Suppressor macrophage treated with lipopolysaccharide for 1 hour (primary cell): Measurements from ENCODE around the gene COG4.
A peak's percentile ranks its signal among the peaks of the same experiment; 100 is the strongest.
"Not testable (repeated sequence)": the region's sequence is repeated elsewhere in the genome, so short reads cannot be mapped to it uniquely, and the experiment has no call there.

Experiments used
- DNase-seq, 3 donors: peaks; one replicate each; pipeline ENCODE4 v3.0.0-alpha.2; 2020 to 2022

Gene COG4

DNA sequence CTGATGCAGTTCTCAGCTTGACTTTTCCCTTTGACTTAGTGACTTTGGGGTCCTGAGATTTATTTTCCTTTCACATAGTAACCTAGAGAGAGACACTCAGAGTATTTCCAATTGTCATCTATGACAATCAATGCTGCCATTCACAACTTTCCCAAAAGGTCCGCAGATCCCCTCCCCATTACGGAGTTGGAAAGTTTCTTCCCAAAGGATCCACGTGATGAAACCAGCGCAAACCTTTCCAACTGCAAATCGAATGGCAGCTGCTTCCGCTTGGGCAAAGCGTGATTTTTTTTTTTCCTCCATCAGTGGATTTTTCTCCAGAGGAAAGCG, 69.5 kb downstream of the COG4 start:
- DNase-seq, result no peak

DNA sequence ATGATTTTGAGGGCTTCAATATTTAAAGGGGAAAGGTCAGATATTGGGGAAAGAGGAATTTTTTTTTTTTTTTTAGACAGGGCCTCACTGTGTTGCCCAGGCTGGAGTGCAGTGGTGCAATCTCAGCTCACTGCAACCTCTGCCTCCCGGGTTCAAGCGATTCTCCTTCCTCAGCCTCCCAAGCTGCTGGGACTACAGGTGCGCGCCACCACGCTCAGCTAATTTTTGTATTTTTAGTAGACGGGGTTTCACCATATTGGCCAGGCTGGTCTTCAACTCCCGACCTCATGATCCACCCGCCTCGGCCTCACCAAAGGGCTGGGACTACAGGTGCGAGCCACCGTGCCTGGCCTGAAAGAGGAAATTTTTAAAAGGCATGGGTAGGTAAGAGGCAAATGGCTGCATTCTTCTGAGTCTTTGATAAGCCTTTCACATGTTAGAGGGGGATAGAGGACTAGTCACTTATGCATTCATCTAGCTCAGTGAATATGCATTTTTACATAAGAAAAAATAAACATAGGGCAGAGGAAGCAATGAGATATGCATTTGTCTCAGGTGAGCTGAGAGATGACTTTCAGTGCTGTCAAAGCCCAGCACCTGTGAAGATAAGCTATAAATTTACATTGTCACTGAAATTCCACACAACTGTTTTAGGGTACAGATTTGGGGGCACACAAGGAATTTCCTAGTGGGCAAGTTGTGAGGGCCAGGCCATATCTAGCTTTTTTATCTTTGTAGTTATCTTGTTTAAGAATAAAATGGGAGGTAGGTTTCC, 70.0 kb downstream of the COG4 start:
- DNase-seq, result no peak

DNA sequence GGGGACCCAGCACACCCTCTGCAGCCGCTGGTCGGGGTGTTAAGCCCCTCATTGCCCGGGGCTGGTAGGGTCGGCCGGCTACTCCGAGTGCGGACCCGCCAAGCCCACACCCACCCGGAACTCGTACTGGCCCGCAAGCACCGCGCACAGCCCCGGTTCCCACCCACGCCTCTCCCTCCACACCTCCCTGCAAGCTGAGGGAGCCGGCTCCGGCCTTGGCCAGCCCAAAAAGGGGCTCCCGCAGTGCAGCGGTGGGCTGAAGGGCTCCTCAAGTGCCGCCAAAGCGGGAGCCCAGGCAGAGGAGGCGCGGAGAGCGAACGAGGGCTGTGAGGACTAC, 72.4 kb downstream of the COG4 start:
- DNase-seq, result not testable (repeated sequence)

DNA sequence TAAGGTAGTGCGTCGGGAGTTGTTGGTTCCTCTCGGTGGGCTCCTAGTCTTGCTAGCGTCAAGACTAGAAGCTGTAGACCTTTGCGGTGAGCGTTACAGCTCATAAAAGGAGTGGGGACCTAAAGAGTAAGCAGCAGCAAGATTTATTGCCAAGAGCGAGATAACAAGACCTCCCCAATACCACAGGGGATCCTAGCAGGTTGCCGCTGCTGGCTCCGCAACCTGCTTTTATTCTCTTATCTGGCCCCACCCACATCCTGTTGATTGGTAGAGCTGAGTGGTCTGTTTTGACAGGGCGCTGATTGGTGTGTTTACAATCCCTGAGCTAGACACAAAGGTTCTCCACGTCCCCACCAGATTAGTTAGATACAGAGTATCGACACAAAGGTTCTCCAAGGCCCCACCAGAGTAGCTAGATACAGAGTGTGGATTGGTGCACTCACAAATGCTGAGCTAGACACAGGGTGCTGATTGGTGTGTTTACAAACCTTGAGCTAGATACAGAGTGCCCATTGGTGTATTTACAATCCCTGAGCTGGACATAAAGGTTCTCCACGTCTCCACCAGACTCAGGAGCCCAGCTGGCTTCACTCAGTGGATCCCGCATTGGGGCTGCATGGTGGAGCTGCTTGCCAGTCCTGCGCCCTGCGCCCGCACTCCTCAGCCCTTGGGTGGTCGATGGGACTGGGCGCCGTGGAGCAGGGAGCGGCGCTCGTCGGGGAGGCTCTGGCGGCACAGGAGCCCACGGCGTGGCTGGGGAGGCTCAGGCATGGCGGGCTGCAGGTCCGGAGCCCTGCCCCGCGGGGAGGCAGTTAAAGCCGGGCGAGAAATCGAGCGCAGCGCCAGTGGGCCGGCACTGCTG, 73.0 kb downstream of the COG4 start:
- not testable (repeated sequence) for DNase-seq

DNA sequence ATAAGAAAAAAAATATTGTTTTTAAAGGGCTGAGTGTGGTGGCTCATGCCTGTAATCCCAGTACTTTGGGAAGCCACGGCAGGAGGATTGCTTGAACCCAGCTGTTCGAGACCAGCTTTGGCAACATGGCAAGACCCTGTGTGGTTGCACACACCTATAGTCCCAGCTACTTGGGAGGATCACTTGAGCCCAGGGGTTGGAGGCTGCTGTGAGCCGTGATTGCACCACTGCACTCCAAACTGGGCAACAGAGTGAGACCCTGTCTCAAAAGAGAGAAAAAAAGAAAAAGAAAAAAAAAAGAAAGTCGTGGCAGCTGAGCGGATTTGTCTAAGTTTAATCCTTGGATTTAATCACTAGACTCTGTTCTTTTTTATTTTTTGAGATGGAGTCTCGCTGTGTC, 75.3 kb downstream of the COG4 start:
- no peak for DNase-seq

DNA sequence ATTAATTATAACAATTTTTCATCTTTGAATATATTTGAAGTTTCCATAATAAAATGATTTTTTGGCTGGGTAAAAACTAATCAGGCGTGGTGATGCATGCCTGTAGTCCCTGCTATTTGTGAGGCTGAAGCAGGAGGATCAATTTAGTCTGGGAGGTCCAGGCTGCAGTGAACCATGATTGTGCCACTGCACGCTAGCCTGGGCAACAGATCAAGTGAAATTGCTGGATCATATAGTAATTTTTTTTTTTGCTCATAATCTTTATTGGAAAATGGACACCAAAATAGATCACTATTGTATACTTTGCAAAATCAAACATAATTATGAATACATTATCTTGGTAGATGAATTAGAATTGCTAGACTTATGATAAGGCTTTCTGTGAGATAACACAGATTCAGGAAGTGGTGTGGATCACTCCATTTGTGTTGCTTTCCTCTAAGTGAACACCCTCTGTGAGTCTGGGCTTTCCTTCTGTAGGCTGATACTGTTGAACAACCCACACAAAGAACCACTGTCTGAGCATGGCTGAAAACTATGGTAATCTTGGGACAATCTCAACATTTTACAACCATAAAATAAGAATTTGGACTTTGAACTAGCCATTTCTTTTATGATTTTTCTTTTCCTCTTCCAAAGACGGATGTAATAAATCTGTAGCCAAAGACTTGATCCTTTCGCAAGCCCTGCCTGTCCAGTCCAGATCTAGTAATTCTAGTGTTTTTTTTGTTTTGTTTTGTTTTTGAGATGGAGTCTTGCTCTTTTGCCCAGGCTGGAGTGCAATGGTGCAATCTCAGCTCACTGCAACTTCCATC, 78.9 kb downstream of the COG4 start:
- peak; percentile 54 to 65 (median 59) for DNase-seq

DNA sequence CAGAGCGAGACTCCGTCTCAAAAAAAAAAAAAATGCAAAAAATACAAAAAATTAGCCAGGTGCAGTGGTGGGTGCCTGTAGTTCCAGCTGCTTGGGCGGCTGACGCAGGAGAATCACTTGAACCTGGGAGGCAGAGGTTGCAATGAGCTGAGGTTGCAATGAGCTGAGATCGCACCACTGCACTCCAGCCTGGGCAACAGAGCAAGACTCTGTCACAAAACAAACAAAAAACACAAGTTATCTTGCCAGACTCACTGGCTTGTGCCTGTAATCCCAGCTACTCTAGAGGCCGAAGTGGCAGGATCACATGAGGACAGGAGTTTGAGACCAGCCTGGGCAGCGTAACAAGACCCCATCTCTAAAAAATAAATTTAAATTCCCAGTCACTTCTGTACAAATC, 81.0 kb downstream of the COG4 start:
- DNase-seq, result no peak

DNA sequence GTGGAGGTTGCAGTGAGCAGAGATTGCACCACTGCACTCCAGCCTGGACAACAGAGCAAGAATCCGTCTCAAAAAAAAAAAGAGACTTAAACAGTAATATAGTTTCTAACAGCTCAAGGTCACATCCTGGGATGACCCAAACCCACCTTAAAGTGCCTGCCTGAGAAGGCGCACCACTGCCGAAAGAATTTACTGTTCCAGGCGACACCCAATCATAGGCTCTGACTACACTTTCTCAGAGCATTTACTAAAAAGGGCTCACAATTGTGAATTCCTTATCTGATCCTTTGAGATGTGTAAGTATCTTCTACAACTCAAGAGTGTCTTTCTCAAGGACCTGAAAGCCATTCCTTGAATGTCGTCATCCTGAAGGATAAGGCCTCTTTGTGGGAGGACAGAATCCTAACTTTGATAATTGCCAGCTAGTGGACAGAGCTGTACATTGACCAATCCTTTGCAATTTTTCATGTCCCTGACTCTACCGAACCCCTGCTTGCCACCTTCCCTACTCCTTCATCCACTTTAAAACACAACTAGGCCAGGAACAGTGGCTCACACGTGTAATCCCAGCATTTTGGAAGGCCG, 81.9 kb downstream of the COG4 start:
- no peak for DNase-seq

DNA sequence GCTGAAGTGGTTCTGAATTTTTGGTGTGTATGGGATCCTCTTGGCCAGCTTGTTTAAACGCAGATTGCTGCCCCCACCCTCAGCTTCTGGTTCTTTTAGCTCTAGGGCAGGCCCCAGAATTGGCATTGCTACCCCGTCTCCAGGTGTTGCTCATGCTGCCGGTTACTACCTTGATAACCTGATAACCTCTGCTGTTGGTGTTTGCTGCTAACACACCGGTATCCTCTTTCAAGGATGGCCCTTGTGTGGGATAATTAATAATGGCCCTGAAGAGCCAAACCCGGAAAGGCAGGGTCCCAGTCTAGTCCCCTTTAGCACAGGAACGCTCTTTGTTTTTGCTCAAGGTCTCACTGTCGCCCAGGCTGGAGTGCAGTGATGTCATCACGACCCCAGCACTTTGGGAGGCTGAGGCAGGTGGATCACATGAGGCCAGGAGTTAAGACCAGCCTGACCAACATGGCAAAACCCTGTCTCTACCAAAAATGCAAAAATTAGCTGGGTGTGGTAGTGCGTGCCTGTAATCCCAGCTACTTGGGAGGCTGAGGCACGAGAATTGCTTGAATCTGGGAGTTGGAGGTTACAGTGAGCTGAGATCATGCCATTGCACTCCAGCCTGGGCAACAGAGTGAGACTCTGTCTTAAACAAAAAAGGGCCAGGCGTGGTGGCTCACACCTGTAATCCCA, 83.2 kb downstream of the COG4 start:
- no peak for DNase-seq

DNA sequence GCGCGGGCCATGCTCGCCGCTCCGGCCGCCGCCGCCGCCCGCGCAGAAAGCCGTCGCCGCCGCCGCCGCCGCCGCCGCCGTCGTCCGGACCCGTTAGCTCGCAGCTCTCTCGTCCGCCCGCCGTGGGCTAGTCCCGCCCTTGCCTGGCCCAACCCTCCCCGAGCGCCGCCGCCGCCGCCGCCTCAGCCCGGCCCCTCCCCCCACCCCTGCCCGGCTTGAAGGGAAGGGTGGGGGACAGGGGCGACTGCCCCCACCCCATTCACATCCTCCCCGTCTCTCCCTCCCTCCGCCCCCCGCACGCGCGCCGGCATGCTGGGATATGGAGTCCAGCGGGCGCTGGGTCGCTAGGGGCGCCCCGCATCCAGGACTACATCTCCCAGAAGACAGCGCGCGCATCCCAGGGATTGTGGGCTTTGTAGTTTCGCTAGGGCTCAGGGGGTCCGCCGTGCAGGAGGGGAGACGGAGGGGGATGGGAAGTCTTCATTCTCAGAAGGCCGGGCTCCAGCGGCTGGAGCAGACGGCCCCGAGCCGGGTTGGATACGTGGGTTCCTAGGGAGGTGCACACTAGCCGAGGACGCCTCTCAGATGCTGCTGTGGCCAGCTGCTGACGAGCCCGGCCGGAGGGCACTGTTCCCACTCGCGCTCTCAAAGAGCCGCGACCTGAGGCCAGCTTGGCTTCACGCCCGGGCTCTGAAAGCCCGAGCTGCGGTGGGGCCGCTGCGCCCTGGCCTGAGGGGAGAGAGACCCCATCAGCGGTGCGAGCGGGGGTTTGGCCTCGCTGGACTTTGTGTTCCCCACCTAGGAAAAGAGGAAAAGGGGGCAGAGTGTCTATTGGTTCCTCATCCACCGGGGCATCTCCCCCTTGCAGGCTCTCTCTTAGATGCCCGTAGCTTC, 84.1 kb downstream of the COG4 start, which contains the start of gene ST3GAL2:
Gene ST3GAL2, minus strand, starts transcription at position 132 of the 894 bp plus-strand sequence. CDS start 40,570 bp downstream, outside the sequence.
- peak; percentile 91 to 96 (median 94) for DNase-seq

DNA sequence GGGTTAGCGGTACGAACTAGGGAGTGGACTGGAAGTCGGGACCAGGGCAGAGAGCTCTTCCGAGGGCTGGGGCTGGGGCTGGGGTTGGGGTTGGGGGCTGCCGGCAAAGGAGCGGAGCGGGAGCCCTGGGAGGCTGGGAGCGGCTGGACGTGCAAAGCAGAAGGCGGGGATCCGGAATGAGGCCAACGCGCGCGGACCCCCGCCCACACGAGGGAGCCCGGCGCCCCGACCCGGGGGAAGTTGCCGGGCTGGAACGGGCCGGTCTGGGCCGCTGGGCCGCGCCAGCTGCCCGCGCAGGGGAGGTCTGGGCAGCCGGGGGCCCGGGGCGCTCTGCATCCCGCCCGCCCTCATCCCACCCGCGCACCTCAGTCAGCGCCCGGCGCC, 84.8 kb downstream of the COG4 start:
- DNase-seq, result no peak

DNA sequence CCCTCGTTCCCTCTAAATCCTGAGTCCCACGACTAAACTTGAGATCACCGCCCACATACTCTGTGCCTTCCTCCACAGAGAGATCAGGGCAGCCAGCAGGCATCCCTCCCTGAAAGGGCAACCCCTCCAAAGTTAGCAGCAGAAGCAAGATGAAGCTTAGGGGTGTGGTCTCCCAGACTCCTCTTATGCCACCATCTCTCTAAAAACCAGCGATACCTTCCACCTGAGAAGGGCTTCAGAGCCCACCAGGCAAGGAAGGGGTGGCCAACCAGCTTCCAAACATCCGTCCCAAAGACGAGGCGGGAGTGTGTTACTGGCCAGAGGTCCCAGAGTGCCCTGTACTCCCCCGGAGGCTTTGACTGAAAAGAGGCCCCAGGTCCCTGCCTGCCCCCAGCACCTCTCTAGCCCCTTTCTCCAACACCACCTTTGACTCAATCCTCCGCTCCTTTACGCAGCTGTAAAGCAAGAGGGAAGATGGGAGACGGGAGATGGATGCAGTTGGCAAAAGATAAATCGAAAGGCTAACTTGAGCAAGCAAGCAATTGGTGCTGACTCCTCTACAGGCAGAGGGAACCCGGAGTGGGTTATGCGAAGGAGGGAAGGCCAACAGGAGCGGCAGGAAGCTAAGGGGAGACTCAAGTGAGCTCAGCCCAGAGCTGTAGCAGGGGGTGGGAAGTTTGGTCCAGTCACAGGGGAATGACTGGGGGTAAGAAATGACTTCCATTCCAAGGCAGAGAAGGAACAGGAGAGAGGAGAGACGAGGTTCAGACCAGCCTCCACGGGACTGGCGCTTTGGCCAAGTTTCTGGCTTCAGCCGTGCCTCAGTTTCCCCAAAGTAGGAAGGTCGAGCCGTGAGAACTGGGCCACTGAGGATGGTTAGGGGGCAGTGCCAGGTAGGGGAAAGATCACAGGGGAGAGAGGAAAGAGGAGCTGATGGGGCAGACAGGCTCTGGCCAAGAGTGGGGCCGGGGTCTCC, 85.5 kb downstream of the COG4 start:
- DNase-seq, result peak; percentile 81 to 85 (median 84)

DNA sequence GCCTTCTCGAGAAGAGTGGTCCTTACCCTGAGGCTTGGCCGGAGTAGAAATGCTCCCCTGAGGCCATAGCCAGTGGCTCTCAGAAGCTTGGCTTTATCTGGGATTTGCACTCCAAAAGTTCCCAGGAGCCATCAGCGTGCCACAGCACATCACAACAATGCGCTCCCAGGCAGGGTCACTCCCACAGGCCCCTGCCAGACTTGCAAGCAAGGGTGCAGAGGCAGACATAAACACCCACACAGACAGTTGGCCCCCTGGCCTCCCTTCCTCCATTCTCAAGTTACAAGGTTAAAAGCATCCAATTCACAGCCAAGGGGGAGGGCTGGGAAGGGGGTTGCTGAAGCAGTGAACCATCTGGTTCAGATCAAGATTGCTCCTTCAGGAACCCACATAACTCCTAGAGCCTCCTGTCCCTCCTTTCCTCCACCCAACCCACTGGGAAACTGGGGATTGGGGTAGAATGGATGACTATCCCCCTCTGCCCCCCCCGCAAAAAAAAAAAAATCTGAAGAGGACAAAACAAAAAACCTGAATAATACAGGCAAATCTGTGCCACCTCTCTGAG, 86.3 kb downstream of the COG4 start:
- no peak for DNase-seq

DNA sequence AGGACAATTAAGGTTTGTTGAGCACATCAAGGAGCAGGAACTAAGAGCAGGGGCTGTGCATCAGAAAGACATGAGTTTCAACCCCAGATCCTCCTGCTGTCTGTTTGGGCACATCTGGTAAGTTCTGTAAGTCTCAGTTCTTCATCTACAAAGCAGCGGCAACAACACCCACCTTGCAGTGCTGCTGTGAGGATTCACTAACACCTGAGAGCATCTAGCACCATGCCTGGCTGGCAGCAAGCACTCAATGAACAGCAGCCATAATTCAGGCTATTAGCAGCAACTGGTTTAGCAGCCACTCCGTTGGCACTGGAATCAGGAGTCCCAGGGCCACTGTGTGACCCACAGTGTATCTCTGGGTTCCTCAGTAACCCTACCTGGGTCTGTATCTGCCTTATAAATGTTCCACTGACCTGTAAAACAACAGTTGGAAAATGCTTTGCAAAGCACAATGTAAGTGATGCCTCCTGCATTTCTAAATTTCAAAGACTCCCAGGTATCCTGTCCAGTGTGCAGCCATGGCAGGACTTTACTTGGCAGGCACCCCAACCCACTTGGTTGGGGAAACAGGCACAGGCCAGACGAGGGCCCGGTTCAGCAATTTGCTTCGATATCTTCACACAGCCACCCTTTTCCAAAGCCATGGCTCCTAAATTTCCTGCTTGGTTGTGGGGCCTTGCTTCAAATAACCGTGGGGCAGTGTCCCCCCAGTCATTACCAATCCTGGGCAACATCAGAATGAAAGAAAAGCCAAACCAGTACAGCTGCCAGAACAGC, 88.7 kb downstream of the COG4 start:
- DNase-seq, result no peak

DNA sequence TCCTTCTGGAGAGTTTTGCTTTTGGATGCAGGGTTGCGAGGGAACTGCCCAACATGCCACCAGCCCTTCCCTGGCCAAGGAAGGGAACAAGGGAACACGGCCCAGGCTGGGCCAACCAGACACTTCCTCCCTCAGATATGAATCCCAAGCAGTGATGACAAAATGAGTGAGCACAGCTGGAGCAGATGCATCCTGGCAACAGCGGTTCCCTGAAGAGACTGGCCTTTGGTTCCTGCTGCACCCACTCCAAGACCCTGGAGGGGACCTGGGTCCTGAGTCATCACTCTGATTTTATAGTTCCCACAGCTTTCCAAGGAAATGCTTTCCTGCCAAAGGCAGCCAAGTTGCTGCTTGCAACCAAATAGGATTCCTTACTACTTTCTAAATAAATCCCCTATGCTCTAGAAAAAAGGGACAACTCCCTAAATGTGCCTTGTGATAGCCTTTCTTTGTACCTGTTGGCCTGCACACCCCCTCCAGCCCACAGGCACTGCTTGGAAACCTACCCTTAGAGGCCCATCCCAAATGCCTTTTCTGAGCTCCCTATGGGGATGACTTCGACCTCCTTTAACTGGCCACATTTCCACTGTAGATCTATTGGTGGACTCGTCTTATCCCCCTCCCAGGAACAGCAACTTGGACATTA, 89.8 kb downstream of the COG4 start:
- peak; percentile 62 to 79 (median 71) for DNase-seq

DNA sequence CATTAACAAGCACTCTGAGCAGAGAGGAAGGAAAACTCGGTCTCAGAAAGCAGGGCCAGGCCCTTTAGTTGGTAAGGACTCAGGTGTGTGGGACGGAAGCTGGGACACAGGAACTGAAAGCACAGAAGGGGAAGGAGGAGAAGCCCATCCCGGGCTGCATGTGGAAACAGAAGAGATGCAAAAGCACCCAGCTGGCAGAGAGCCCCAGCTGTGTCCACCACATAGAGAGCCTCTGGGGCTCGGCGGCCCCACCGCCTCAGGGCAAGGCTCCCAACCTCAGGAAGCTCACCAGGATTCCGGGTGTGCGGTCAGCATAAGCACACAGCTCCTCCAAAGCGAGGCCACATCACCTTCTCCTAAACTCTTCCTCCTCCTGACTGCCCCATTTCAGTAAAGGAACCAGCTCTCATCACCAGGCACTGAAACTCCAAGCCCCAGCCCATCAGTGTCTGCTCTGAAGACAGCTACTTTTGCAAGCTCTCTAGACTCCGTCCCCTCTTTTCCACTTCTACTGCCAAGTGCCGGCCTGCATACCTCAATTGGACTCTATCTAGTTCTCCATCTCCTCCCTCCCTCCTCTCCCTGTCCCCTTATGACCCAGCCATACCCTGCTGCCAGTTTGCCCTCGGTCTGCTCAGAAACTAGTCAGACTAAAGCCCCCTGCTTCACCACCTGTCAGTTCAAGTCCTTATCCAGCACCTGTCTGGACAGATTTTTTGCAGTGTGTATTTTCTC, 90.5 kb downstream of the COG4 start:
- peak; percentile 46 to 60 (median 58) for DNase-seq

DNA sequence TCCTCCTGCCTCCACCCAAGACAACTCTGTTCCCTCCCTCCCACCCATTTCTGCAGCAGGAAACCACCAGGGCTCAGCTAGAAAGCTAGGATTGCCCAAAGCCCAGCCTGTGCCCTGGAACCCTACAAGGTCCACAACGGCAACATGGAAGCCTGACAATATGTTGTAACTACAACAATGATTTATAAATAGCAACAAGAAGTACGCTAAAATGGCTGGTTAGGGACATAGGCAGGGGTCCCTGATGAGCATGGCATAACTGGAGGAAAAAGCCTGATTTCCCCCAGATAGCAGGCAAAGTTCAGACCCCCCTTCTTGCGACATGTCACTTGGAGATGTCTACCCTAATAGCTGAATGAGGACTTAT, 91.0 kb downstream of the COG4 start:
- DNase-seq, result peak; percentile 62 to 75 (median 67)
